WI38 (cell line): ENCODE results near the gene TSPAN9.

Experiments used
- H3K4me3 ChIP-seq: 2 replicates; pipeline ENCODE4 v1.5.1; 2011; ENCODE audit warnings: low read depth, mild to moderate bottlenecking, control low read depth, low read length
- TF ChIP-seq, protein P1 (sequence below): IDR thresholded peaks from 2 replicates; pipeline ENCODE4 v1.5.1; 2012; ENCODE audit warnings: low read depth, mild to moderate bottlenecking, control low read depth, low read length

Gene TSPAN9

DNA sequence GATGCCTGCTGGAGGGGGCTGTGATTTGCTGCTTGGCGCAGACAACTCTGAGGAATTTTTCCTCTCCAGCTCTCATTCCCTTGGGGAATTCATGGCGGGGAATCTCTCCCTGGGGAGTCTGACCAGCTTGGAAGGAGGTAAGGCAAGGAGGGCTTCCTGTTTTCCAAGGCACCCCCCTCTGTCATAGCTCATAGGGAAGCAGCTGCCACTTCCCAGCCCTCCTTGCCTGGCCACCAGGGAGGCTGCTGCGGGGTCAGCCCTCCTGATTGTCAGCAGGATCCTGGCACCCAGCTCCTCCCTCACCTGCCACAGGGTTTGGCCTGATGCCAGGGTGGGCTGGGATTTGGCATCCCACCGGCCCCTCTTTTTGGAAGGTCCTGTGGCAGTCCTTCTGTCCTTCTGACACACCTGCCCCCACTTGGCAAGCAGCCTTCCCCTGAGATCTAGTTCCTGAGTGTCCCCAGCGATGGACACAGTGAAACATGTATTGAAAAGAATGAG lies 74.9 kb downstream of the TSPAN9 start:
- TF ChIP-seq, protein P1, sequence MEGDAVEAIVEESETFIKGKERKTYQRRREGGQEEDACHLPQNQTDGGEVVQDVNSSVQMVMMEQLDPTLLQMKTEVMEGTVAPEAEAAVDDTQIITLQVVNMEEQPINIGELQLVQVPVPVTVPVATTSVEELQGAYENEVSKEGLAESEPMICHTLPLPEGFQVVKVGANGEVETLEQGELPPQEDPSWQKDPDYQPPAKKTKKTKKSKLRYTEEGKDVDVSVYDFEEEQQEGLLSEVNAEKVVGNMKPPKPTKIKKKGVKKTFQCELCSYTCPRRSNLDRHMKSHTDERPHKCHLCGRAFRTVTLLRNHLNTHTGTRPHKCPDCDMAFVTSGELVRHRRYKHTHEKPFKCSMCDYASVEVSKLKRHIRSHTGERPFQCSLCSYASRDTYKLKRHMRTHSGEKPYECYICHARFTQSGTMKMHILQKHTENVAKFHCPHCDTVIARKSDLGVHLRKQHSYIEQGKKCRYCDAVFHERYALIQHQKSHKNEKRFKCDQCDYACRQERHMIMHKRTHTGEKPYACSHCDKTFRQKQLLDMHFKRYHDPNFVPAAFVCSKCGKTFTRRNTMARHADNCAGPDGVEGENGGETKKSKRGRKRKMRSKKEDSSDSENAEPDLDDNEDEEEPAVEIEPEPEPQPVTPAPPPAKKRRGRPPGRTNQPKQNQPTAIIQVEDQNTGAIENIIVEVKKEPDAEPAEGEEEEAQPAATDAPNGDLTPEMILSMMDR: no peak

DNA sequence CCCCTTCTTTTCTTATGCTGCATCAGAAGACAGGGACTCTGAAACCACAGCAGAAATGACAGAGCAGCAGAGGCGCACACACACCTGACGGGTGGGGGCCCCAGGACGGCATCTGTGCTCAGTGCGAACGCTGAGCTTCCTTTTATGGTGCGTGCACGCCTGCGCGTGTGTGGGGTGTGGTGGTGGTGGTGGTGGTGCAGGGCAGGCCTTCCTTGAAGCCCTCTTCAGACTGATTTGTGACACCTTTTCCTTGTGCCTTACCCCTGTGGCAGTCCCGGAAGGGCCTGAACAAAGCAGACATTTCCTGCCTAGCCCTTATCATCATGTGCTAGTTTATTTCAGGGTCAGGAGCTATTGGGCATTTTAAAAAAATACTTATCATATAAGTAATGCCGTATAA lies 75.7 kb downstream of the TSPAN9 start:
- H3K4me3 ChIP-seq: no peak overlapping the region
- TF ChIP-seq, protein P1: no peak

More for the DNA sequence above, 74.9 kb downstream of the TSPAN9 start:
- no peak overlapping the region for H3K4me3 ChIP-seq

DNA sequence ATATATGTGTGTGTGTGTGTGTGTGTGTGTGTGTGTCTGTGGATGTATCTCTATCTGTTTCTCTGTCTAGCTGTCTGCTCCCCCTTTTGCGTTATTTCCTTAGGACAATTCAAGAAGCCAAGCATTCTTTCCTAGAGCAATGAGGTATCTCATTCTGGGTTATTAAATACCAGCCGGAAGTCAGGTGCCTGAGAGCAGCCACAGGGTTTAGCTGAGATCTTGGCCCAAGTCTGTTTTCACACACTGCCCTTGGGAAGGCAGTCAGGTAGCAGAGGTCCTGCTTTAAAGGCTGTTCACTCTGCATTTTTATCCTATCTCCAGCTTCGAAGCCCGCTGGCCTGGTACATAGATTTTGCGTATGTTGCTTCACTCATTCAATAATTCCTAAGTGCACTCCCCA lies 76.8 kb downstream of the TSPAN9 start:
- H3K4me3 ChIP-seq: no peak overlapping the region
- TF ChIP-seq, protein P1: no peak

DNA sequence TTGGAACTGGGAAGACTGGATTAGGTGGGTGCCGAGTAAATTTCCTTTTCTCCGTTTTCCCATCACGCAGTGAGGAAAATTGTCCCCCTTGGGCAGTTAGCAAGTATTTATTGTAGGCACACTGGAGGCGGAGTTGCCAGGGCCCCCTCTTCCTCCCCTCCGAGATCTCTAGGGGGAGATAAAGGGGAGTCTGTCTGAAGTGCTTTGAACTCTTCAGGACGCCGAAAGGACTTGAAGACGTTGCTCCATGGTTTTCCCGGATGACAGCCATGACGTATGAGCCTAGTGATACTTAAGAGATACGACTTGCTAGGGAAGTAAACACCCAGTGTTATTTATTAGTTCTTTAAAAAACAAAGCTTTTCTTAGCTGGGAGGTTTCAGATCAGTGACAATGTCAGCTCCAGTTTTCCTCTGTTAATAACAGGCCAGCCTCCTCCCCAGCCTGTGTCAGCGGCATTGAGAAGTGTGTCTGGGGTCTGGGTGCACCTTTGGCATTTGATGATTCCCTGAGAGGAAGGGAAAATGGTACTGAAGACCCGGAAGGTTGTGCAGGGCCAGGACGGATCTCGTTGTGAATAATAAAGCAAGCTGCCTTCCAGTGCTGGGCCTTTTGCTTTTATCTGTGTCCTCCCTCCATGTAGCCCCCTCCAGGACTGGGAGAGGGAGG lies 78.7 kb downstream of the TSPAN9 start:
- TF ChIP-seq, protein P1: no peak

DNA sequence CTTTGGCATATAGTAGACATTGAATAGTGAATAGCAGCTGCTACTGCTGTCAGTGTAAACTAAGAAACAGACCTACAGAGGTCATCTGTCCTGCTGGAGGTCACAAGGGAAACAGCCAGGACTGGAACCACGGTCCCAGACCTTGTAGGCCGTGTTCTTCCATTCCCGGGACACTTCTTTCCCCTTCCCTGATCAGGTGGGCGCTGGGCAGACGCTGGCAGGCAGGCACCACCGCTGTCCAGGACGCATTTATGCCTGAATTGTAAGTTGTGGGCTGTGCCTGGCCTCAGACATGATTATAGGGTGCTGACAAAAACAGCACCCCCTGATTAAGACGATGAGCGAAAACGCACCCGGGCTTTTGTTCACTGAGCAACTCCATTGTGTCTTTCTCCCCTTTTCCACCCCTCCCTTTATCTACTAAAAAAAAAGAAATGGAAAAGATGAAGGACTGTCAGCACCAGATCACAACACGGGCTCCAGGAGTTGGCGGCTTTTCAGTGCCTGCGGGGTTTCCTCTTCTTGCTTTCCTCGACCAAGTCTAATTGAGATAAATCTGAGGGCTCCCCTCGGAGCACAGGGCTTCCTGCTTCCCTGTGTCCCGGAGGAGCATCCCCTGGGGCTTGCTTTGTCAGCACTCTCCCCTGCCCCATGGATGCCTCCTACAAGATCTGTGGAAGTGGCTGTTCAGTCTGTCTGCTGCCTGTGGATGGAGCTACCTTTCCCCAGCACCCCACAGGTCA lies 80.6 kb downstream of the TSPAN9 start:
- H3K4me3 ChIP-seq: no peak overlapping the region
- TF ChIP-seq, protein P1: no peak

More for the DNA sequence above, 78.7 kb downstream of the TSPAN9 start:
- no peak overlapping the region for H3K4me3 ChIP-seq

DNA sequence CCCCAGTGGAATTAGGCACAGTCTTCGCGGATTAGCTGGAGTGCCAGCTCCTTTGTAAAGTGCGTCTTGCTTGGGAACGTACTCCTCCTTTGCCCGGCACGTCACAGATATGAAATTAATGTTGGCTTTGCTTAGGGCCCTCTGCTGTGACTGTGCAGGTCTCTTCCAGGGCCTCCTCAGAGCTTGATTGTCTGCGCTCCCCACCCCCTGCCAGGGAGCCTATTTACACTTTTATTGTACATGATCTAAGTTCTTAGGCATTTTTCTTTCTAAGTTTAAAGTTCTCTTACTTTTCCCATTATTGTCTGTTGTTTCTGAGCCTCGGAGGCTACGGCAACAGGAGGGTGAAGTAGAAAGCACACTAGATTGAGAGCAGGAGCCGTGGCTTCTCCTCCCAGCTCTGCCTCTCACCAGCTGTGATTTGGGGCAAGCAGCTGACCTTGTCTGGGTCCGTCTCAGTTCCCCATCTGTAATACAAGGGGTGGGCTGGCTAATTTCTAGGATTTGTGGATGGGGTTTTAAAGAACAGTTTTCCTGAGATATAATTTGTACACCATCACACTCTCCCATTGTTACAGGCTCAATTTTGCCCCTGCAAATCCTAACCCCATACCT lies 81.8 kb downstream of the TSPAN9 start:
- no peak overlapping the region; the same call in 1 of the 2 replicates for H3K4me3 ChIP-seq
- TF ChIP-seq, protein P1: no peak
